Suprapubic skin (tissue), 4 donors: ENCODE results near the gene KRTAP3-2. TPM values are rescaled to one million over a fixed set of nuclear protein-coding genes. Genes with fewer than 3 reads are reported as not detected.

Source experiments
- DNase-seq, 2 donors: peaks; one replicate each; pipeline ENCODE4 v3.0.0-alpha.2; 2019; ENCODE audit warnings: low spot score in 2 of 2
- H3K27ac ChIP-seq: fragments of 200-600 bp; sonication (generic); one replicate; pipeline ENCODE4 v1.5.1; 2019
- H3K27me3 ChIP-seq: fragments of 200-600 bp; sonication (generic); one replicate; pipeline ENCODE4 v1.5.1; 2019
- H3K36me3 ChIP-seq: fragments of 200-600 bp; sonication (generic); one replicate; pipeline ENCODE4 v1.5.1; 2019
- H3K4me1 ChIP-seq: fragments of 200-600 bp; sonication (generic); one replicate; pipeline ENCODE4 v1.5.1; 2019
- H3K4me3 ChIP-seq: fragments of 200-600 bp; sonication (generic); one replicate; pipeline ENCODE4 v1.5.1; 2019; ENCODE audit warnings: mild to moderate bottlenecking
- H3K9me3 ChIP-seq: fragments of 200-600 bp; sonication (generic); one replicate; pipeline ENCODE4 v1.5.1; 2019
- CTCF ChIP-seq, 2 donors: fragments of 200-600 bp in 1 of 2; fragments of 450-650 bp in 1 of 2; sonication (generic) in 1 of 2; IDR thresholded peaks; one replicate each; pipeline ENCODE4 v1.5.1; 2016 to 2019; ENCODE audit warnings: antibody characterized with exemption in 2 of 2, mild to moderate bottlenecking in 1 of 2, moderate library complexity in 1 of 2
- EP300 ChIP-seq: sonication (generic); formaldehyde crosslinking; IDR thresholded peaks from one replicate; pipeline ENCODE4 v1.6.1; 2017; ENCODE audit warnings: antibody characterized with exemption
- POLR2A ChIP-seq, 2 donors: fragments of 450-650 bp; IDR thresholded peaks; one replicate each; pipeline ENCODE4 v1.6.1; 2017; ENCODE audit warnings: antibody characterized with exemption in 2 of 2, mild to moderate bottlenecking in 2 of 2, moderate library complexity in 2 of 2
- POLR2AphosphoS5 ChIP-seq, 3 donors: sonication (generic); formaldehyde crosslinking; IDR thresholded peaks; one replicate each; pipeline ENCODE4 v1.6.1; 2017; ENCODE audit warnings: antibody characterized with exemption in 3 of 3
- WGBS: methylation state at CpG from one replicate; pipeline ENCODE4 v1.1.5; 2018; 5-methylcytosine and 5-hydroxymethylcytosine counted together
- total RNA-seq, 4 donors: library from RNA; depleted of rRNA; stranded (reverse); fragments of >200 nt; gene quantifications; one replicate each; pipeline ENCODE4 v1.1.0, GENCODE V29; 2016

Gene KRTAP3-2
- total RNA-seq, 4 donors from 2014 or later, result 8.0 to 42.6 (median 23.7) TPM; not detected in 1

- Histone ChIP-seq H3K4me3 (no peak overlapping the region), H3K9me3 (no peaks in the 10 kb centered on the region), H3K27ac (no peak overlapping the region), H3K4me1 (no peaks in the 10 kb centered on the region), H3K27me3 (no peaks in the 10 kb centered on the region), H3K36me3 (no peaks in the 10 kb centered on the region)
- no peak for DNase-seq
- WGBS, result 87% methylated on average over 3 of the region's 3 CpGs
- TF ChIP-seq POLR2AphosphoS5 (IDR thresholded peaks at IDR 0.05), result no peak
- no peak for TF ChIP-seq POLR2A (IDR thresholded peaks at IDR 0.05)
- no peak for TF ChIP-seq CTCF (IDR thresholded peaks at IDR 0.05)
- no peak for TF ChIP-seq EP300
These were observed 19.6 kb downstream of the KRTAP3-2 start for GRCh38 chr17:40980117-40980516.

- no peak overlapping the region for H3K27ac ChIP-seq
- no peak for TF ChIP-seq POLR2A (IDR thresholded peaks at IDR 0.05)
- no peak for TF ChIP-seq POLR2AphosphoS5 (IDR thresholded peaks at IDR 0.05)
- no peak for TF ChIP-seq EP300
- no peak for TF ChIP-seq CTCF (IDR thresholded peaks at IDR 0.05)
- H3K27me3 ChIP-seq, result no peaks in the 10 kb centered on the region
- H3K9me3 ChIP-seq, result no peaks in the 10 kb centered on the region
- no peak overlapping the region for H3K4me3 ChIP-seq
- WGBS, result 75% methylated on average over 13 of the region's 13 CpGs
- no peaks in the 10 kb centered on the region for H3K36me3 ChIP-seq
- no peak for DNase-seq
- H3K4me1 ChIP-seq, result no peaks in the 10 kb centered on the region
These were observed 21.0 kb downstream of the KRTAP3-2 start for GRCh38 chr17:40978575-40979151.

GRCh38 chr17:40975516-40975915 is 24.2 kb downstream of the KRTAP3-2 start:
- no peaks in the 10 kb centered on the region for H3K4me1 ChIP-seq
- TF ChIP-seq EP300 (no peak), CTCF (IDR thresholded peaks at IDR 0.05) (no peak), POLR2AphosphoS5 (IDR thresholded peaks at IDR 0.05) (no peak)

GRCh38 chr17:40974366-40974765 is 25.3 kb downstream of the KRTAP3-2 start:
- H3K9me3 ChIP-seq, result no peaks in the 10 kb centered on the region
- H3K36me3 ChIP-seq, result no peaks in the 10 kb centered on the region
- H3K27ac ChIP-seq, result no peak overlapping the region
- H3K4me1 ChIP-seq, result no peaks in the 10 kb centered on the region
- H3K27me3 ChIP-seq, result no peaks in the 10 kb centered on the region
- no peak for DNase-seq
- no peak overlapping the region for H3K4me3 ChIP-seq
- TF ChIP-seq CTCF (IDR thresholded peaks at IDR 0.05) (no peak), EP300 (no peak), POLR2A (IDR thresholded peaks at IDR 0.05) (no peak), POLR2AphosphoS5 (IDR thresholded peaks at IDR 0.05) (no peak)
- 88% methylated on average over 3 of the region's 3 CpGs for WGBS

More at GRCh38 chr17:40975516-40975915, 24.2 kb downstream of the KRTAP3-2 start:
- H3K27me3 ChIP-seq, result no peaks in the 10 kb centered on the region
- no peak for DNase-seq
- H3K4me3 ChIP-seq, result no peak overlapping the region
- no peaks in the 10 kb centered on the region for H3K9me3 ChIP-seq
- no peaks in the 10 kb centered on the region for H3K36me3 ChIP-seq
- no peak overlapping the region for H3K27ac ChIP-seq

- no peaks in the 10 kb centered on the region for H3K36me3 ChIP-seq
- WGBS, result 92% methylated on average over 1 of the region's 1 CpG
- TF ChIP-seq POLR2AphosphoS5 (IDR thresholded peaks at IDR 0.05) (no peak), EP300 (no peak), CTCF (IDR thresholded peaks at IDR 0.05) (no peak), POLR2A (IDR thresholded peaks at IDR 0.05) (no peak)
These were observed 32.1 kb downstream of the KRTAP3-2 start for GRCh38 chr17:40967582-40967981.

More at GRCh38 chr17:40967582-40967981, 32.1 kb downstream of the KRTAP3-2 start:
- peaks cover 2% of the 10 kb centered on the region for H3K4me1 ChIP-seq
- H3K27ac ChIP-seq, result no peak overlapping the region
- no peak for DNase-seq
- H3K4me3 ChIP-seq, result no peak overlapping the region
- H3K27me3 ChIP-seq, result no peaks in the 10 kb centered on the region
- no peaks in the 10 kb centered on the region for H3K9me3 ChIP-seq
